DOHH2 (cell line): ENCODE measurements around the gene AKR1C3.

ENCODE experiments used
- H3F3A ChIP-seq: fragments of 200-600 bp; sonication (generic), shearing (Covaris generic); 2 replicates; pipeline ENCODE4 v1.6.0; 2016; ENCODE audit warnings: antibody characterized with exemption, mild to moderate bottlenecking; ENCODE audit not compliant: control insufficient read depth, insufficient read depth
- H3K27ac ChIP-seq: fragments of 200-600 bp; sonication (generic); 2 replicates; pipeline ENCODE4 v1.5.1; 2014; ENCODE audit warnings: low read depth, mild to moderate bottlenecking, low read length, moderate library complexity
- H3K27me3 ChIP-seq: fragments of 200-600 bp; sonication (generic); 2 replicates; pipeline ENCODE4 v1.6.1; 2014; ENCODE audit warnings: mild to moderate bottlenecking, low read length, mixed read lengths; ENCODE audit not compliant: control insufficient read depth
- H3K36me3 ChIP-seq: fragments of 200-600 bp; sonication (generic); 2 replicates; pipeline ENCODE4 v1.6.1; 2014; ENCODE audit warnings: mild to moderate bottlenecking, low read length, moderate library complexity, mixed read lengths; ENCODE audit not compliant: control insufficient read depth
- H3K4me1 ChIP-seq: fragments of 200-600 bp; sonication (generic); 2 replicates; pipeline ENCODE4 v1.6.1; 2014; ENCODE audit warnings: mild to moderate bottlenecking, low read length, mixed read lengths; ENCODE audit not compliant: control insufficient read depth
- H3K4me2 ChIP-seq: fragments of 200-600 bp; sonication (generic); 2 replicates; pipeline ENCODE4 v1.6.0; 2014; ENCODE audit warnings: mild to moderate bottlenecking, low read length, moderate library complexity
- H3K4me3 ChIP-seq: fragments of 200-600 bp; sonication (generic); 2 replicates; pipeline ENCODE4 v1.5.1; 2014; ENCODE audit warnings: mild to moderate bottlenecking, low read length, mixed read lengths
- H3K79me2 ChIP-seq: fragments of 200-600 bp; sonication (generic); 2 replicates; pipeline ENCODE4 v1.6.1; 2014; ENCODE audit warnings: mild to moderate bottlenecking, low read length, mixed read lengths; ENCODE audit not compliant: control insufficient read depth
- H3K9me2 ChIP-seq: fragments of 200-600 bp; sonication (generic); replicated peaks from 2 replicates; pipeline ENCODE4 v1.6.1; 2014; ENCODE audit warnings: mild to moderate bottlenecking, low read length, mixed read lengths; ENCODE audit not compliant: control insufficient read depth
- H3K9me3 ChIP-seq: fragments of 200-600 bp; sonication (generic); 2 replicates; pipeline ENCODE4 v1.6.1; 2014; ENCODE audit warnings: antibody characterized with exemption, low read length, mixed read lengths; ENCODE audit not compliant: control insufficient read depth, insufficient read depth
- H4K20me1 ChIP-seq: fragments of 200-600 bp; sonication (generic); 2 replicates; pipeline ENCODE4 v1.6.0; 2014; ENCODE audit warnings: low read depth, mild to moderate bottlenecking, antibody characterized with exemption, low read length, moderate library complexity; ENCODE audit not compliant: control insufficient read depth, insufficient read depth
- EZH2phosphoT487 ChIP-seq: fragments of 200-600 bp; sonication (generic); IDR thresholded peaks from 2 replicates; pipeline ENCODE4 v1.6.1; 2017; ENCODE audit warnings: borderline replicate concordance, mild to moderate bottlenecking, antibody characterized with exemption, low read length, moderate library complexity, mixed read lengths
- TF ChIP-seq, protein P1 (sequence below): fragments of 200-600 bp; sonication (generic); IDR thresholded peaks from one replicate; pipeline ENCODE4 v1.5.1; 2014; ENCODE audit warnings: antibody characterized with exemption, mild to moderate bottlenecking, low read depth, low read length; ENCODE audit not compliant: poor library complexity, severe bottlenecking

The AKR1C3 gene

DNA sequence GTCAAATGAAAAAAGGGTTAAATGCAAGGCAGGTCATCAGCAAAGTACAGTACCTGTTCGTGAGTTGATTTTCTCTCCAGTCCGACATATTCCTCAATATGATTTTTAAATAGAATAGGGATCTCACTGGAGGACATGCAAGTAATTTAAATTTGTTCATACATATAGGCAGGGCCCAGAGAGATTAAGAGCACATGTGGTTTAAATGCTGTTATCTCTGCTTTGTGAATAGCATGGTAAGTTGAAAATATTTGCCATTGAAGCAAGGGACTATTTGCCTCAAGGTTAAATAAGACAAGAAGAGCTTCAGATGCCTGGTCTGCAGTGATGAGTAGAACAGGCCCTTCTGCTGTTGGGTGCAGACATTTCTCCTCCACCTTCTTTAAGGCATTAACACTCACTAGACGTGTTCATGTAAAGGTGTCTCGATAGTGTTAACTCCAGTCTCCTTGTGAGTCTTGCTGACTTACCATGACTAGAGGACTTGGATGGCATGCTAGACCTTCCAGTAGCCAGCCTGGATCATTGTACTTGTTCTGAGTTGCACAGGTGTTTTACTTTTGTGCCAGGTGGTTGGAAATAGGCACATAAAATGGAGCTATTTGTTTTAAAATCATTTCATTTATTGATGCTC is 15.6 kb upstream of the AKR1C3 start:
- no peaks in the 10 kb centered on the region for H3K36me3 ChIP-seq
- no peaks in the 10 kb centered on the region for H4K20me1 ChIP-seq
- no peaks in the 10 kb centered on the region for H3K79me2 ChIP-seq
- H3K4me1 ChIP-seq: no peaks in the 10 kb centered on the region
- H3K4me3 ChIP-seq: no peak overlapping the region
- no peaks in the 10 kb centered on the region for H3F3A ChIP-seq
- H3K4me2 ChIP-seq: no peak overlapping the region
- H3K9me3 ChIP-seq: no peaks in the 10 kb centered on the region
- H3K27me3 ChIP-seq: no peaks in the 10 kb centered on the region
- TF ChIP-seq, protein P1, sequence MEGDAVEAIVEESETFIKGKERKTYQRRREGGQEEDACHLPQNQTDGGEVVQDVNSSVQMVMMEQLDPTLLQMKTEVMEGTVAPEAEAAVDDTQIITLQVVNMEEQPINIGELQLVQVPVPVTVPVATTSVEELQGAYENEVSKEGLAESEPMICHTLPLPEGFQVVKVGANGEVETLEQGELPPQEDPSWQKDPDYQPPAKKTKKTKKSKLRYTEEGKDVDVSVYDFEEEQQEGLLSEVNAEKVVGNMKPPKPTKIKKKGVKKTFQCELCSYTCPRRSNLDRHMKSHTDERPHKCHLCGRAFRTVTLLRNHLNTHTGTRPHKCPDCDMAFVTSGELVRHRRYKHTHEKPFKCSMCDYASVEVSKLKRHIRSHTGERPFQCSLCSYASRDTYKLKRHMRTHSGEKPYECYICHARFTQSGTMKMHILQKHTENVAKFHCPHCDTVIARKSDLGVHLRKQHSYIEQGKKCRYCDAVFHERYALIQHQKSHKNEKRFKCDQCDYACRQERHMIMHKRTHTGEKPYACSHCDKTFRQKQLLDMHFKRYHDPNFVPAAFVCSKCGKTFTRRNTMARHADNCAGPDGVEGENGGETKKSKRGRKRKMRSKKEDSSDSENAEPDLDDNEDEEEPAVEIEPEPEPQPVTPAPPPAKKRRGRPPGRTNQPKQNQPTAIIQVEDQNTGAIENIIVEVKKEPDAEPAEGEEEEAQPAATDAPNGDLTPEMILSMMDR: no peak
- TF ChIP-seq EZH2phosphoT487: no peak
- no peak overlapping the region for H3K27ac ChIP-seq
- H3K9me2 ChIP-seq: no peaks in the 10 kb centered on the region

DNA sequence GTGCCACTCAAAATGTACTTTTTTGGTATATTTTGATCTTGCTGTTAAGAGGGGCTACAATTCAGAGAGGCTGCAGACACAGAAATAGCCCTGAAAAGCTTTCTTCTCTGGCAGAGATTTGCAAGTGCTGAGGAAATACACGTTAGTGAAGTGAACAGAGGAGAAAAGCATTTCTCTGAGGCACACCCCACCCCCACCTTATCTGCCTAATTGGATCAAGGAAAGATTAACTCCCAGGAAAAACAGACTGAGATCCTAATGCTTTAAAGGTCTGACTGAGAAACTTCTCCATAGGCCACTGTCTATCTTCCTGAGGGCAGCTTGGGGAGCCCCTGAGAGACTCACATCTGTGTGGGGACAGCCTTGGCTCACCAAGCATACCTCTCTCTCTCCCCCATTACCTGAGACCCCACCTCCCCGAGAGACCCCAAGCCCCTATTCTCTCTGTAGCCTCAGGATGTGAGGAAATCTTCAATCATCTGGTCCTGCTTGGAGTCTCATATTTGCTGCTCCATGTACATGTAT is 14.8 kb upstream of the AKR1C3 start:
- H3K27ac ChIP-seq: no peak overlapping the region

DNA sequence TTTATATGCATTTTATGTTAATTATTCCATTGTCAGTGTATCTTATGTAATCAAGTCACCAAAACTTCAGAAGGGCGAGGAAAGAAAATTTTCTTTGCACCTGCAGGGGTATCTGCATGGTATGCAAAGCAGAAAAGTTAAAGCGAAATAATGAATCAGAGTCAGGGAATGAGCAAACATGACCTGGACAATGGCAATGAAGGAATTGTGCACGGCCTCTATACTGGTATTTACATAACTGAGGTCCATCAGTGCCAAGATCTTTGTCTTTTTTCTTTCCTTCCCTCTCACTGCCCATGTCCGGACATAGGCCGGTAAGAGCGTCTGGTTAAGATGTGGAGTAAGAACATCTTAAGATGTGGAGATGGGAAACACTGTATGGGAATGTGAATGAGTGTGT is 14.4 kb upstream of the AKR1C3 start:
- no peaks in the 10 kb centered on the region for H3K4me1 ChIP-seq
- H3K36me3 ChIP-seq: no peaks in the 10 kb centered on the region
- H3K9me2 ChIP-seq: no peaks in the 10 kb centered on the region
- TF ChIP-seq, protein P1: no peak
- no peak for TF ChIP-seq EZH2phosphoT487
- no peaks in the 10 kb centered on the region for H3K79me2 ChIP-seq
- no peak overlapping the region for H3K4me3 ChIP-seq
- no peaks in the 10 kb centered on the region for H3K27me3 ChIP-seq
- H3F3A ChIP-seq: no peaks in the 10 kb centered on the region
- no peak overlapping the region for H3K4me2 ChIP-seq
- H3K27ac ChIP-seq: no peak overlapping the region
- no peaks in the 10 kb centered on the region for H4K20me1 ChIP-seq
- H3K9me3 ChIP-seq: no peaks in the 10 kb centered on the region

More for the DNA sequence above, 14.8 kb upstream of the AKR1C3 start:
- H3F3A ChIP-seq: no peaks in the 10 kb centered on the region
- no peaks in the 10 kb centered on the region for H3K27me3 ChIP-seq
- no peaks in the 10 kb centered on the region for H3K4me1 ChIP-seq
- TF ChIP-seq, protein P1: no peak
- no peak for TF ChIP-seq EZH2phosphoT487
- H3K9me3 ChIP-seq: no peaks in the 10 kb centered on the region
- H4K20me1 ChIP-seq: no peaks in the 10 kb centered on the region
- H3K79me2 ChIP-seq: no peaks in the 10 kb centered on the region
- H3K36me3 ChIP-seq: no peaks in the 10 kb centered on the region
- no peak overlapping the region for H3K4me3 ChIP-seq
- no peak overlapping the region for H3K4me2 ChIP-seq
- H3K9me2 ChIP-seq: no peaks in the 10 kb centered on the region
